ENCODE results near the gene HACL1.
A peak's percentile ranks its signal among the peaks of the same experiment; 100 is the strongest.

- TF ChIP-seq, protein P1, sequence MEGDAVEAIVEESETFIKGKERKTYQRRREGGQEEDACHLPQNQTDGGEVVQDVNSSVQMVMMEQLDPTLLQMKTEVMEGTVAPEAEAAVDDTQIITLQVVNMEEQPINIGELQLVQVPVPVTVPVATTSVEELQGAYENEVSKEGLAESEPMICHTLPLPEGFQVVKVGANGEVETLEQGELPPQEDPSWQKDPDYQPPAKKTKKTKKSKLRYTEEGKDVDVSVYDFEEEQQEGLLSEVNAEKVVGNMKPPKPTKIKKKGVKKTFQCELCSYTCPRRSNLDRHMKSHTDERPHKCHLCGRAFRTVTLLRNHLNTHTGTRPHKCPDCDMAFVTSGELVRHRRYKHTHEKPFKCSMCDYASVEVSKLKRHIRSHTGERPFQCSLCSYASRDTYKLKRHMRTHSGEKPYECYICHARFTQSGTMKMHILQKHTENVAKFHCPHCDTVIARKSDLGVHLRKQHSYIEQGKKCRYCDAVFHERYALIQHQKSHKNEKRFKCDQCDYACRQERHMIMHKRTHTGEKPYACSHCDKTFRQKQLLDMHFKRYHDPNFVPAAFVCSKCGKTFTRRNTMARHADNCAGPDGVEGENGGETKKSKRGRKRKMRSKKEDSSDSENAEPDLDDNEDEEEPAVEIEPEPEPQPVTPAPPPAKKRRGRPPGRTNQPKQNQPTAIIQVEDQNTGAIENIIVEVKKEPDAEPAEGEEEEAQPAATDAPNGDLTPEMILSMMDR (IDR thresholded peaks at IDR 0.05): peak in 6 of 12 donors; percentile 6 to 33 (median 14)
- TF ChIP-seq POLR2A (IDR thresholded peaks at IDR 0.05): no peak
Measured at GRCh38 chr3:15527031-15527459, 74.3 kb downstream of the HACL1 start.
